Measurements from ENCODE around the gene DCDC2B. TPM values are rescaled to one million over a fixed set of nuclear protein-coding genes. Genes with fewer than 3 reads are reported as not detected.
A peak's percentile ranks its signal among the peaks of the same experiment; 100 is the strongest.

DCDC2B gene
- total RNA-seq, 1 donor from 2014 or later: 3.2 TPM

DNA sequence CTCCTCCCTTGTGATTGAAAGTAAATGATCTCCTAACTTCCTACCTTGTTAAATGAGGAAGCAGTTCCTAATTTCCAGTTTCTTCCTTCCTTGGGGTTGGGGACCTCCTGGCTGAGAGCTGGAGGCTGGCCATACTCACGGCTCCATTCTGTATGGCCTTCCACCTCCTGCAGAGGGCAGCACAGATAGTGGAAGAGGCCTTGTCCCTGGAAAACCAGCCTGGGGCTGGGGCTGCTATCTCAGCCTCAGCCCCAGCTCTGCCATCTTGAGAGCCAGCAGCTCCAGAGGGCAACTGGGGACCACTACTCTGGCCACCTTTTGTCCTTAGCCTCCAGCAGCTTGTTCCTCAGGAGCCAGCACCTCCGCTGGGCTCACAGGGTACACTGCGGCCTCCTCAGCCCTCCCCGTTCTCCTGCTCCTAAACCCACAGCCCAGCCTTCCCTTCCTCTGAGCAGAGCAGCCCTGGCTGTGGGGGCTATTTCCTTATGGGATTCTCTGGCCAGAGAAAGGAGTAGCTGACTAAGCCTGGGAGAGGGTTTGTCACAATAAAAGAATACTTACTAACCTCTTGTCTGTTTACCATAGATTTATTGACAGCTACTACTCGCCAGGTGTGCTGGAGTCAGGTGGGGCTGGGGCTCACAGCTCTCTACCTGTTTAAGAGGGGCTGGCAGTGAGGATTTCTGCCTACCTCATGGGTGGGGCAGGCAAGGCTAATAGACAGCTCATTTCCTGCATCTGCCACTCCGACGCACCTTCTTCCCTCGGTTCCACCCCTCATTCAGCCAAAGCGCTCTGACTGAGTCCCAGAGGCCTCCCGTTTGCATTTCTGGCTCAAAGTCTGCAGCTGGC lies 7.0 kb downstream of the DCDC2B start:
- ATAC-seq: peak; percentile 78 to 80
- no peak overlapping the region for H3K27ac ChIP-seq
- no peak overlapping the region for H3K4me3 ChIP-seq
- H3K4me1 ChIP-seq: peaks cover 15% of the 10 kb centered on the region
- intact Hi-C loops (cut with DNase I): no loop called here
- DNase-seq: peak; percentile 55
- peak; percentile 80 for TF ChIP-seq CTCF (IDR thresholded peaks at IDR 0.05)
- no peaks in the 10 kb centered on the region for H3K27me3 ChIP-seq (ENCODE audit: low read depth)
- H3K9me3 ChIP-seq: no peaks in the 10 kb centered on the region
- peaks cover 43% of the 10 kb centered on the region for H3K36me3 ChIP-seq

DNA sequence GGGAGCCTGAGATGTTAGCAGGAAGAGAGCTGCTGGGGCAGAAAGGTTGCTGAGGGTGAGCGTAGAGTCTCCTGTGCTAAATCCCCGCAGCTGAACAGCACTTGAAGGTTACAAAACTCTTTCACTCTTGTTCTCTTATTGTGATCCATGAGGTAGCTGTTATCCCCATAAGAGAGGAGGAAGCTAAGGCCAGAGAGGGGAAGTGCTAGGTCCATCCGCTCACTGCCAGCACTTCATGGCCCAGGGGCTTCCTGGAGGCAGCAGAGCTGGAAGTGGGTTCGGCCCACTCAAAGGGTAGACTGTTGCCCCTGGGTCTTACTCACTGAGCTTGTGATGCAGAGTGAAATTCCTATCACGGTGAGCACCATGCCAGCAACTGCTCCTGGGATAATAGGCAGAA lies 7.7 kb downstream of the DCDC2B start:
- H3K36me3 ChIP-seq: peaks cover 43% of the 10 kb centered on the region
- H3K27ac ChIP-seq: no peak overlapping the region
- H3K4me1 ChIP-seq: peaks cover 22% of the 10 kb centered on the region

GRCh38 chr1:32219022-32219421 lies 10.1 kb downstream of the DCDC2B start:
- H3K27me3 ChIP-seq (ENCODE audit: low read depth): no peaks in the 10 kb centered on the region
- no peak for DNase-seq
- no peak overlapping the region for H3K4me3 ChIP-seq
- H3K36me3 ChIP-seq: peaks cover 44% of the 10 kb centered on the region
- intact Hi-C loops (cut with DNase I): no loop called here
- no peak for ATAC-seq
- no peaks in the 10 kb centered on the region for H3K9me3 ChIP-seq
- TF ChIP-seq CTCF (IDR thresholded peaks at IDR 0.05): no peak
- no peak overlapping the region for H3K27ac ChIP-seq
- H3K4me1 ChIP-seq: peaks cover 36% of the 10 kb centered on the region

More for the DNA sequence above, 7.7 kb downstream of the DCDC2B start:
- intact Hi-C loops (cut with DNase I): no loop called here
- DNase-seq (no peak), ATAC-seq (no peak)
- H3K9me3 ChIP-seq: no peaks in the 10 kb centered on the region
- TF ChIP-seq CTCF (IDR thresholded peaks at IDR 0.05): no peak
- no peaks in the 10 kb centered on the region for H3K27me3 ChIP-seq (ENCODE audit: low read depth)
- no peak overlapping the region for H3K4me3 ChIP-seq

GRCh38 chr1:32220746-32221580 lies 12.1 kb downstream of the DCDC2B start:
- H3K36me3 ChIP-seq: peaks cover 45% of the 10 kb centered on the region
- H3K9me3 ChIP-seq: no peaks in the 10 kb centered on the region
- H3K4me1 ChIP-seq: peaks cover 37% of the 10 kb centered on the region
- no peak for TF ChIP-seq CTCF (IDR thresholded peaks at IDR 0.05)
- H3K27ac ChIP-seq: peak overlapping the region; percentile 94
- H3K4me3 ChIP-seq: peak overlapping the region; percentile 92
- DNase-seq (no peak), ATAC-seq (no peak)
- intact Hi-C loops (cut with DNase I): no loop called here
- H3K27me3 ChIP-seq (ENCODE audit: low read depth): no peaks in the 10 kb centered on the region

GRCh38 chr1:32221581-32221979 lies 12.7 kb downstream of the DCDC2B start:
- H3K36me3 ChIP-seq: peaks cover 45% of the 10 kb centered on the region

More at GRCh38 chr1:32221581-32221979, 12.7 kb downstream of the DCDC2B start:
- ATAC-seq: no peak
- no peak for TF ChIP-seq CTCF (IDR thresholded peaks at IDR 0.05)
- Histone ChIP-seq H3K27ac (peak overlapping the region; percentile 94), H3K9me3 (no peaks in the 10 kb centered on the region), H3K27me3 (ENCODE audit: low read depth) (no peaks in the 10 kb centered on the region), H3K4me1 (peaks cover 32% of the 10 kb centered on the region), H3K4me3 (peak overlapping the region; percentile 92)
- intact Hi-C loops (cut with DNase I): no loop called here
- DNase-seq: no peak

All from lower lobe of right lung (tissue), 2 donors.